Brain microvascular endothelial cell (primary cell): ENCODE results near the gene LRCOL1.

Experiments
- DNase-seq: peaks from one replicate; pipeline ENCODE4 v3.0.0-alpha.2; 2020
- H3K27ac ChIP-seq: fragments of 250-450 bp; sonication (Bioruptor Pico); 2 replicates; pipeline ENCODE4 v1.5.1; 2020; ENCODE audit warnings: mild to moderate bottlenecking, moderate library complexity
- H3K27me3 ChIP-seq: fragments of 250-450 bp; sonication (Bioruptor Pico); replicated peaks from 2 replicates; pipeline ENCODE4 v1.5.1; 2020; ENCODE audit warnings: mild to moderate bottlenecking
- H3K36me3 ChIP-seq: fragments of 250-450 bp; sonication (Bioruptor Pico); replicated peaks from 2 replicates; pipeline ENCODE4 v1.5.1; 2020; ENCODE audit warnings: mild to moderate bottlenecking
- H3K4me3 ChIP-seq: 2 replicates; pipeline ENCODE4 v1.5.1; 2011; ENCODE audit warnings: low read depth, mild to moderate bottlenecking, control low read depth, low read length, moderate library complexity
- CTCF ChIP-seq: IDR thresholded peaks from 2 replicates; pipeline ENCODE4 v1.5.1; 2011; ENCODE audit warnings: low read depth, mild to moderate bottlenecking, moderate library complexity, low read length, control low read depth, inconsistent platforms; ENCODE audit errors: missing control alignments
- in situ Hi-C: cut with HindIII; loops from 2 replicates; pipeline ENCODE4 v1.10.0; 2017; ENCODE audit warnings: low sequenced_read_pairs, low pct_ligation_motif_present

LRCOL1 gene

GRCh38 chr12:132591107-132591935, 19.1 kb downstream of the LRCOL1 start:
- H3K27me3 ChIP-seq, result no peaks in the 10 kb centered on the region
- H3K36me3 ChIP-seq, result no peaks in the 10 kb centered on the region
- TF ChIP-seq CTCF, result no peak
- no peak overlapping the region for H3K27ac ChIP-seq
- no peak overlapping the region for H3K4me3 ChIP-seq
- in situ Hi-C loops, result no loop called here
- DNase-seq, result no peak

GRCh38 chr12:132588821-132589669, 21.3 kb downstream of the LRCOL1 start:
- DNase-seq, result no peak
- no peak overlapping the region for H3K4me3 ChIP-seq
- no peaks in the 10 kb centered on the region for H3K27me3 ChIP-seq
- in situ Hi-C loops, result no loop called here
- no peak for TF ChIP-seq CTCF
- H3K36me3 ChIP-seq, result no peaks in the 10 kb centered on the region
- H3K27ac ChIP-seq, result no peak overlapping the region

- no peak for DNase-seq
- Histone ChIP-seq H3K27ac (no peak overlapping the region), H3K27me3 (no peaks in the 10 kb centered on the region), H3K36me3 (no peaks in the 10 kb centered on the region), H3K4me3 (no peak overlapping the region)
- TF ChIP-seq CTCF, result no peak
- in situ Hi-C loops, result no loop called here
These were observed 22.1 kb downstream of the LRCOL1 start for GRCh38 chr12:132588319-132588718.

GRCh38 chr12:132587781-132588180, 22.6 kb downstream of the LRCOL1 start:
- no peak for TF ChIP-seq CTCF

GRCh38 chr12:132586929-132587328, 23.5 kb downstream of the LRCOL1 start:
- no peak for TF ChIP-seq CTCF
- Histone ChIP-seq H3K36me3 (no peaks in the 10 kb centered on the region), H3K4me3 (no peak overlapping the region), H3K27me3 (peaks cover 9% of the 10 kb centered on the region), H3K27ac (no peak overlapping the region)
- DNase-seq, result no peak
- in situ Hi-C loops, result no loop called here

More at GRCh38 chr12:132587781-132588180, 22.6 kb downstream of the LRCOL1 start:
- Histone ChIP-seq H3K36me3 (no peaks in the 10 kb centered on the region), H3K4me3 (no peak overlapping the region), H3K27me3 (peaks cover 4% of the 10 kb centered on the region), H3K27ac (no peak overlapping the region)
- no peak for DNase-seq
- in situ Hi-C loops, result no loop called here
